Hematopoietic multipotent progenitor cell treated with erythropoietin and hydrocortisone succinate and interleukin-3 and kit ligand, for 17 days (in vitro differentiated cells): ENCODE measurements around the gene EZH2.

Source experiments
- DNase-seq: peaks from one replicate; pipeline ENCODE4 v3.0.0-alpha.2; 2015; ENCODE audit warnings: low spot score

The EZH2 gene

DNA sequence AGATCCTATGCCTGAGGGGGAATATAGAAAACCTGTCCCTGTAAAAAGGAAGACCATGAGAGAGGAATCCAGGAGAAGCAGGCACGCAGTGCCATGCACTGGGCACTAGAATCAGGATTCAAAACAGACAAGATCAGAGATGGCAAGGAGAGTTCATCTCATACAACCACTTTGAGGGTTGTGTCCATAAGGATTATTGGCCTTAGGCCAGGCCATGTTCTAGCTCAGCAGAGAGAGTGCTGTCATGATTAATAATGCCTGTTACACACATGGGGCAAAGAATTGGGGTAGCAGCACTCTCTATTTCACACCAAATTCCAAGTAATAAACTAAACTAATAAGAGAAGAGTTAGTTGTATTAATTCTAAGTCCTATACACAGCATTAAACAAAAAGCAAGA lies 29.1 kb downstream of the EZH2 start:
- DNase-seq, result peak; percentile 26

DNA sequence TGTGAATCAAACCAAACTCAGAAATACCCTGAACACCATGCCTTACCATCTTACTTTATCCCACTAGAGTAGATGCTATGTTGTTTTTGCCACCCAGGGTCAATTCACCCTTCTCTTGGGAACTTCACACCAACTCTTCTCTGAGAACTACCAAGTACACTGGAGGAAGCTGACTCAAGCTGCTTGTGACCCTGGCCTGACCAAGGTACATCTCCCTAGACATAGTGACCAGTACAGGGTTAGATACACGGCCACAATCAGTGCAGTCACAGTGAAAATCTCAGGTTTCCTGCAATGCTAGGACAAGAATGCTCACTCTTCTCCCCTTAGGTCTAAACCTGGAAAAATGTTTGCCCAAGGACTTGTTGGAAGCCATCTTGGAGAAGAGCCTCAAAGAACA lies 31.8 kb downstream of the EZH2 start:
- DNase-seq, result no peak

- no peak for DNase-seq
Measured at GRCh38 chr7:148850564-148850963, 33.5 kb downstream of the EZH2 start.

DNA sequence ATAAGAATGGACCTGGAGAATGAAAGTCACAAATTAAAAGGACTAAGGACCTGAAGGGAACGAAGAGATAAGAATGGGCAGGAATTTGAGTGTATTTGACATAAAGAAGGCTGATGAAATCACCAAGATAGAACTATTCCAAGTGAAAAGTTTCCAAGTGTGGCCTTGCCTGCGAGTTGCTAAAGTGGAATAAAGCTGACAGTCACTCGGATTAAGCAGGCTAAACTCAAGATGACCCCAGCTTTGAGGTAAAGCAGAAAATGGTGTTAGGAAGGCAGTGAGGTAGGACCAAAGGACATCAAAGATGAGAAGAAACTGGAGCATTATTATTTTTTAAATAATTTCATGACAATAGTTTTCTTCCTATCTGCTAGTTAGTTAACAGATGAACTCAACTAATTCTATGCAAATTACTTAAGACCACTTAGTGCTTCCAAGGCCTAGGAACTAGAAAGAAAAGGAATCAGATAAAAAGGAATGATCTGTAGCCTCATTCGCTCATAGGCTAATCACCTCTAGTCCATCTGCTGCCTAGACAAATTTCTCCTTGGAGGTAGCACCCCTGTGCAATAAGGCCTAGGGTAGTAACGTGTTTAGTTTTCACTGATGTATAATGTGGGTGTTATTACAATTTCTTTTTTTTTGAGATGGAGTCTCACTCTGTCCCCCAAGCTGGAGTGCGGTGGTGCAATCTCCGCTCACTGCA lies 34.5 kb downstream of the EZH2 start:
- peak; percentile 24 for DNase-seq

- peak; percentile 31 for DNase-seq
Measured at GRCh38 chr7:148847815-148848734, 36.0 kb downstream of the EZH2 start.

- no peak for DNase-seq
Measured at GRCh38 chr7:148838905-148839304, 45.2 kb downstream of the EZH2 start.

DNA sequence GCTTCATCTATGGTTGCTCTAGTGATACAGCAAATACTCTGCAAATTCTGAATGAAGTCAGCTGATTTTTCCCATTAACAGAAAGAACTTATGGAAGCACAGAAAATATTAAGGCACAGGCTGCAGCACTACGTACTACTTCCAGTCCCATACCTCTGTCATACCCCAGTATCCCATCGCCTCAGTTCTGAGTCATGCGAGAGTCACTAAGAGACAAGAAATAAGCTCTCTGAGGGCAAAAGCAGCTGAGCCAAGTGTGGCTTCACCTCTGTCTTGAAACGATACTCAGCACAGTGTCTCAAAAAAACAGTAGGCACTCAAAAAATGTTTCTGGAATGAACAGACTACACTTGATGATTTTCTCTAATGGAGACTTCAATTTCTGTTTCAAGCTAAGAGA lies 48.2 kb downstream of the EZH2 start:
- DNase-seq, result no peak

DNA sequence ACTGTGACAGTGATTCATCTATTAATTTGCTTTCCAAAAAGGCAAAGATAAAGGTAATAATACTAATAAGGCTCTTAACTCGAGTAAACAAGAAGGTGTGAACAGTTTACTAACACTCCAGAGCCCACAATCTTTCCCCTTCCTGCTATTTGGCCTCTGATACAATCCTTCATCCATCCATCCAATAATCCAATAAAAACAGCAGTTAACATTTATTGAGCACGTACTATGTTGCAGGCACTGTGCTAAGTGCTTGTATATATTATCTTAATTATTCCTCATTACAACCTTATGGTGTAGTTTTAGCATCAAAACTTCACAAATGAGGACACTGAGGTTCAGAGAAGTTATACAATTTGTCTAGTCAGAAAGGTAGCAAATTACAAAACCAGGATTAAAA lies 49.5 kb downstream of the EZH2 start:
- no peak for DNase-seq

DNA sequence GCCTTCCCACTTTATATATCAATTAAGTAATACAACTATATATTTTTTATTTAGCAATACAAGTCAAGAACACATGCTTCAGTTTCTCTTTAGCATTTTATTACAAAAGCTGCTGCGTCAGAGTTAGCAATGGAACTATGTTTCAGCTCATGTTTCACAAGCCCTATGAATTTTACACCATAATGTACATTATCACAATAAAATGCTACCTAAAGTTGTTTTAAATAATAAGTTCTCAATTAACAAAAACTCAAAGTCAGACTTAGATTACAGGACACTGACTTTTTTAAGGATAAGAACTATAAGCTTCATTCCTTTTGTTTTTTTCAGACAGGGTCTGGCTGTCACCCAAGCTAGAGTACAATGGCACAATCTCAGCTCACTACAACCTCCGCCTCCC lies 52.3 kb downstream of the EZH2 start:
- no peak for DNase-seq

GRCh38 chr7:148830897-148831692 lies 53.0 kb downstream of the EZH2 start:
- no peak for DNase-seq

DNA sequence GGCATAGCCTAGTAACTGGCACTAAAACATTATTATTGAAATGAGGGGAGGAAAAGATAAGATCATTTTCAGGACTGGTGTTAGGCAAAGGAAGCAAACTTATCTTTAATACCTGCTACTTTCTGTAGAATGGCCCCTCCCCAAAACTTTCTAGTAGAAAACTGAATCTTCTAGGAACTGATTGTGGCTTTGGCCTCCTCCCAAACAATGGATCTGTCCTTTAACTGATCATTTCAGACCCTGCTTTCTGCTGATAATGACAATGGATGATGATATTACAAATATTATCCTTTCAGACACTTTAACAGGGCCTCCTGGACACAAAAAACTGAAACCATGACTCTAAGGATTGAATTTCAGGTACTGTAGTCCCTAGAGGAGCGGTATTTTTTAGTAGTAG lies 55.1 kb downstream of the EZH2 start:
- no peak for DNase-seq

DNA sequence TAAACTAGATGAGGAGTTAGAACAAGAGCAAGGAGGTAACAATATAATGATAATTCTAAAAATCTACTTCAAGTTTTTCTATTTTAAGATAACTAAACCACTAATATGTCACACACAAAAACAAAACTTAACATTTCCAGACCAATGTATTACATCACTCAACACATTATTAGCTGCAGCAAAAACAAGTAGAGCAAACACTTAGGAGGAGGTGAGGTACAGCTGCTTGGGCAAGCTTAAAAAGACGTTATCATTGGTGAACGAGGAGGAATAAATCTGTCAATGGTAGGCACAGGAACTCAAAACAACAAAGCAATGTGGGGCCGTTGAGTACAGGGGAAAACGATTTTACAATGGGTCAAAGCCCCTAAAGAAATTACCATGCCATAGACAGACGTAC lies 58.8 kb downstream of the EZH2 start:
- DNase-seq, result no peak

- DNase-seq, result no peak
Measured at GRCh38 chr7:148824864-148825263, 59.2 kb downstream of the EZH2 start.

GRCh38 chr7:148821422-148821821 lies 62.7 kb downstream of the EZH2 start:
- no peak for DNase-seq

- no peak for DNase-seq
Measured at GRCh38 chr7:148819697-148820360, 64.3 kb downstream of the EZH2 start.

- DNase-seq, result no peak
Measured at GRCh38 chr7:148815612-148816011, 68.5 kb downstream of the EZH2 start.

DNA sequence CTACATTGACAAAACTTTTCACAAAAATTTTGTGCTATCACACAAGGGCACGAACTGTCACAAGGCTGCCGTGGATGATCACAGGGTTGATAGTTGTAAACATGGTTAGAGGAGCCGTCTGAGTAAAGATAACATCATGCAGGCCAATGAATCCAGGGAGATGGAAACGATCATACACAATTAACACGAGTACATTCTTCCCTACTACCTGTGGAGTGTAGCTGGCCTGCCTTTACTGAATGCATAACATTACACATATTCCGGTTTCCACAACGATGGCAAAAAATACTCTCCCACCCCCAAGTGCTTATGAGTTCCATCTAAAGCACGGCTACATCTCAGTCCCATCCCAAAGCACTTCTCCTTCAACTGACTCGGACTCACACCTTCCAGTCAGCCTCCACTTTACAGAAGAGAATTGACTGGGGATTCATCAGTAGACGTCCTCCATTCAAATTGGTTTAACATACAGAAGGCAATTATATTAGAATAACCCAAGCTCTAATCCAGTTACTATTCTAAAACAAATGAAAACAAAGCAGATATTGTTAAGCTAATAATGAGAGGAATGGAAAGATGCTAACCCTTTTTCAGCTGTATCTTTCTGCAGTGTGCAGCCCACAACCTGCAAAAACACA lies 69.0 kb downstream of the EZH2 start:
- no peak for DNase-seq

GRCh38 chr7:148813890-148814289 lies 70.2 kb downstream of the EZH2 start:
- no peak for DNase-seq

GRCh38 chr7:148811892-148812291 lies 72.2 kb downstream of the EZH2 start:
- DNase-seq, result no peak

GRCh38 chr7:148809856-148810255 lies 74.2 kb downstream of the EZH2 start:
- no peak for DNase-seq

DNA sequence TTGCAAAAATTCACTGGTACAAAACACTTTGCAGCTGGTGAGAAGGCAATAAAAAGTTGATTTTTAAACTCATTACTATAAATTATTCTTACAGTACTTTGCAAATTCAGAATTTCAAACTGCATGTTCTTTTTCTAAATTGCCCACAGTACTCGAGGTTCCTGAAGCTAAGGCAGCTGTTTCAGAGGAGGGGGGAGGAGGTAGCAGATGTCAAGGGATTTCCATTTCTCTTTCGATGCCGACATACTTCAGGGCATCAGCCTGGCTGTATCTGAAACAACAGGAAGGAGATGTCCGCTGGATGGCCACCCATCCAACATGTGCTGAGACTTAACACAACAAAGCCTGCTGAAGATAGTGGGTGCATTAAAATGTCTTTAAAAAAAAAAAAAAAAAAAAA lies 76.7 kb downstream of the EZH2 start:
- no peak for DNase-seq

- no peak for DNase-seq
Measured at GRCh38 chr7:148806187-148806586, 77.9 kb downstream of the EZH2 start.
